ENCODE results near the gene GABARAPL2. TPM values are rescaled to one million over a fixed set of nuclear protein-coding genes. Genes with fewer than 3 reads are reported as not detected.
"Not testable (repeated sequence)": the region's sequence is repeated elsewhere in the genome, so short reads cannot be mapped to it uniquely, and the experiment has no call there.

GABARAPL2 gene
- total RNA-seq, 1 donor = 36.3 TPM

DNA sequence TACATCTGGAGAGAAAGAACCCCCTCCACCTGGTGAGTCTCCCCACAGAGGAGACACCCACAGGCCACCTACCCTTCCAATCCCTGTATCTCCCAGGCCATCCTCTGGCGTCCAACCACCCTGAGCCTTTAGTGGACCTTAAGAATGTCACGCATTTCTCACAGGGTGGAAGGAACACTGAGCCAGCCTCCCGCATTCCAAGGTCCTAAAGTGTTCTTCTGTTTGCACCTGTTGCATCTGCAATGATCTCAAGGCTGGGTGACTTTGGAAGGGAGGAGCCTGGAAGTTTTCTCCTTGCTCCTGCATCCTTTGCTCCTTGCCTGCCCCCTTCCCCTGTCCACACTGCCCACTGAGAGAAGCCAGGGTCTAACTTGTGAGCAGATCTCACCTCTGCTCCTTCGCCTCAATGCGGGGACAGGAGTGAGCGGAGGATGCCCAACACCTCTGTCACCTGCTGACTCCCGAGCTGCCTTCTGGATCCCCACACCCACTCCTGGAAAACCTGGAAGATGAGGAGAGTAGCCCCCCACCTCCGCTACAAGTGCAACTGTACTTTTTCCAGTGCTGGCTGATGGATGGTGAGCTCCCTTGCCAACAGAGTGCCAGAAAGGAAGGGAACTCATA lies 33.9 kb upstream of the GABARAPL2 start:
- no peak for DNase-seq (ENCODE audit: low read depth)
- TF ChIP-seq, protein P1, sequence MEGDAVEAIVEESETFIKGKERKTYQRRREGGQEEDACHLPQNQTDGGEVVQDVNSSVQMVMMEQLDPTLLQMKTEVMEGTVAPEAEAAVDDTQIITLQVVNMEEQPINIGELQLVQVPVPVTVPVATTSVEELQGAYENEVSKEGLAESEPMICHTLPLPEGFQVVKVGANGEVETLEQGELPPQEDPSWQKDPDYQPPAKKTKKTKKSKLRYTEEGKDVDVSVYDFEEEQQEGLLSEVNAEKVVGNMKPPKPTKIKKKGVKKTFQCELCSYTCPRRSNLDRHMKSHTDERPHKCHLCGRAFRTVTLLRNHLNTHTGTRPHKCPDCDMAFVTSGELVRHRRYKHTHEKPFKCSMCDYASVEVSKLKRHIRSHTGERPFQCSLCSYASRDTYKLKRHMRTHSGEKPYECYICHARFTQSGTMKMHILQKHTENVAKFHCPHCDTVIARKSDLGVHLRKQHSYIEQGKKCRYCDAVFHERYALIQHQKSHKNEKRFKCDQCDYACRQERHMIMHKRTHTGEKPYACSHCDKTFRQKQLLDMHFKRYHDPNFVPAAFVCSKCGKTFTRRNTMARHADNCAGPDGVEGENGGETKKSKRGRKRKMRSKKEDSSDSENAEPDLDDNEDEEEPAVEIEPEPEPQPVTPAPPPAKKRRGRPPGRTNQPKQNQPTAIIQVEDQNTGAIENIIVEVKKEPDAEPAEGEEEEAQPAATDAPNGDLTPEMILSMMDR (IDR thresholded peaks at IDR 0.05; ENCODE audit: insufficient read depth, low read depth, low read length) = no peak
- H3K4me3 ChIP-seq (ENCODE audit: low read depth, low read length) = no peak overlapping the region

DNA sequence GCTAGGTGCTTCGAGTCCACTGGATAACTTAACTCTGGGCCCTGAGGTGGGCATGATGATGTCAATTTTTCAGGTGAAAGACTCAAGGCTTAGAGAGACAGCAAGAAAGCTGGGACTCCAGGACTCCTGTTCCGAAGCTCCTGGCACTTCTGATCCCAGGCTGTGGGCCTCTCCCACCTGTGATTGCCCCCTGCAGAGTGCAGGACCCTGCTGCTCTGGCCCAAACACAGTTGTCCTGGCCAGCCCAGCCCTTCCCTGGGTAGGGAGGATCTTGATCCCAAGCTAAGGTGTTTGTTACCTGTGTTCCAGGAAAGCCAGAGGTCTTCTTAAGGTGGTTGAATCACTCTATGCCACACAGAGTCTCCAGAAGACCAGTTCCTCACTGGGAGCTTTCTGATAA lies 33.4 kb upstream of the GABARAPL2 start:
- no peak for DNase-seq (ENCODE audit: low read depth)
- H3K4me3 ChIP-seq (ENCODE audit: low read depth, low read length) = no peak overlapping the region
- TF ChIP-seq, protein P1 (IDR thresholded peaks at IDR 0.05; ENCODE audit: insufficient read depth, low read depth, low read length) = no peak

GRCh38 chr16:75534560-75535205 lies 31.5 kb upstream of the GABARAPL2 start:
- H3K4me3 ChIP-seq (ENCODE audit: low read depth, low read length) = no peak overlapping the region
- no peak for DNase-seq (ENCODE audit: low read depth)
- TF ChIP-seq, protein P1 (IDR thresholded peaks at IDR 0.05; ENCODE audit: insufficient read depth, low read depth, low read length) = no peak

GRCh38 chr16:75535211-75535843 lies 30.9 kb upstream of the GABARAPL2 start:
- TF ChIP-seq, protein P1 (IDR thresholded peaks at IDR 0.05; ENCODE audit: insufficient read depth, low read depth, low read length) = no peak
- DNase-seq (ENCODE audit: low read depth) = no peak
- no peak overlapping the region for H3K4me3 ChIP-seq (ENCODE audit: low read depth, low read length)

GRCh38 chr16:75535901-75536300 lies 30.3 kb upstream of the GABARAPL2 start, which contains the start of gene CHST5:
Gene CHST5 (minus strand): TSS chr16:75536108. CDS start chr16:75530384, 5,724 bp downstream.
- no peak for DNase-seq (ENCODE audit: low read depth)
- H3K4me3 ChIP-seq (ENCODE audit: low read depth, low read length) = no peak within 1 kb of the TSS
- TF ChIP-seq, protein P1 (IDR thresholded peaks at IDR 0.05; ENCODE audit: insufficient read depth, low read depth, low read length) = no peak

- TF ChIP-seq, protein P1 (IDR thresholded peaks at IDR 0.05; ENCODE audit: insufficient read depth, low read depth, low read length) = no peak
- DNase-seq (ENCODE audit: low read depth) = no peak
- H3K4me3 ChIP-seq (ENCODE audit: low read depth, low read length) = no peak overlapping the region
Measured at GRCh38 chr16:75537776-75538175, 28.4 kb upstream of the GABARAPL2 start.

- not testable (repeated sequence) for DNase-seq (ENCODE audit: low read depth); H3K4me3 ChIP-seq (ENCODE audit: low read depth, low read length)
Measured at GRCh38 chr16:75538882-75539565, 27.2 kb upstream of the GABARAPL2 start.
